ELF-1 (cell line): ENCODE data around the gene TMEM163.

Experiments used
- DNase-seq: peaks from one replicate; pipeline ENCODE4 v3.0.0-alpha.2; 2016; ENCODE audit warnings: low read depth, low spot score

The TMEM163 gene

GRCh38 chr2:134411279-134411827 is 307.4 kb downstream of the TMEM163 start:
- DNase-seq, result no peak

GRCh38 chr2:134410831-134411231 is 308.0 kb downstream of the TMEM163 start:
- DNase-seq, result no peak

GRCh38 chr2:134410006-134410405 is 308.8 kb downstream of the TMEM163 start:
- DNase-seq, result no peak

DNA sequence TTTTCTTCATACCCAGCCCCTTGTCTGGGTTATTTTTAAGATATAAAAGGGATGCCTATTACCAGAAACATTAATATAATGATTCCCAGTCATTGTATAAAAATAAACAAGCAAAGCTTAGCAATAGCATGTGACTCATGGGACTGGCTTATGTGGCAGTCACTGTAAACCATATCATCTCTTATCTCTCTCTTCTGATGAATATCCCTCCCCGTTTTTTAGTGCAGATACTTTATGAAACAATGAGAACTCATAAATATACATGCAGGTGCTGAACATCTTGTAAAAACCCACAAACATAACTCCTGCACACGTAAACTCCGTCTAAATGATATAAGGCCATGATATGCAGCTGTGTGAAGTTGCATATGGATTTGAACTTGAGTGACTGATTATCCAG is 310.0 kb downstream of the TMEM163 start:
- DNase-seq, result no peak

DNA sequence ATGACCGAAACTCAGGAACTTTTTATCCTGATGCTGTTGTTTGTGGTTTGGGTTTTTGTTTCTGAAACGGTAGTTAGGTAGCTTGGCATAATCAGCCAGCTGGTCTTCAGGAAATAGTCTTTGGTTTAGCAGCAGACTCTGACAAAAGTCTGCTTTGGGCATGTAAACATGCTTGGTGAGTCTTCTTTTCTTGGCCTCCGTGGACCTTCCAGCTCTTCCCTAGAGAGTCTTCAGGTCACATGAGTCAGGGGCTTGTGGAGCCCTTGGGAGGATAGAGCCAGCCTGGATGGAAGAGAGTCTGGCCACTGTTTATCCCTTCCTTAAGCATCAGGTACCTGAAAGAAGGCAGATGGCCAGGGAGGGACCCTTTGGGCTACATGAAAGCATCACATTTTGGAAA is 310.4 kb downstream of the TMEM163 start:
- no peak for DNase-seq

DNA sequence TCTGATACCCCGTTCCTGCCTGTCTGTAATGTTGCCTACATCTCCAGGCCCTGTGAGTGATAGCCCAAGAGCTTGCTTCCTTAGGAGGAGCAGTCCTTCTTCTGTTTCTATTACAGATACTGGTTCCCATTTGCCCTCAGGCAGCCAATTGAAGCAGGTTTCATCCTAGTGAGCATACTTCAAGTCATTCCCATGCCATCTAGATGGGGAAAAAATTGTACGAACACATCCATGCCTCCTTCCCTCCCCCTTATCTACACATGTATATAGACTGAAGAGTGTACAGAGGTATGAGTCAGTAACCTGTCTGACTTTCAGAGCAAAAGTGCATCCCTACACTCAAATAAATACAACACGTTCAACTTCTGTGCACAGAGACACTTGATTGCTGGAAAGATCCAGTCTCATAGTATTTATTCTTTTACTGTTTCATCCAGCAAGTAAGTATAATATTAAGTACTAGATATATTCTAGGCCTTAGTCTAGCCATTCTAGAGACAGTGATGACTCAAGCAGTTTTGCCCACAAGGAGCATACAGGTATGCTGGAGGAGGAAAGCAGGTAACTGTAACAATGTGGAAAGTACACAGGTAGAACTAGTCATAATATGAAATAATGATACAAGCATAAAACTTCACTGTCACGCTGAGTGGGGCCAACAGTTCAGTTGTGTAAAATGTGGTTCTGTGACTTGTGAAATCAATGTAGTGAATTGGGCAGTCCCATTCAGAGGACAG is 311.5 kb downstream of the TMEM163 start:
- DNase-seq, result no peak

- no peak for DNase-seq
These were observed 312.1 kb downstream of the TMEM163 start for GRCh38 chr2:134406736-134407135.

DNA sequence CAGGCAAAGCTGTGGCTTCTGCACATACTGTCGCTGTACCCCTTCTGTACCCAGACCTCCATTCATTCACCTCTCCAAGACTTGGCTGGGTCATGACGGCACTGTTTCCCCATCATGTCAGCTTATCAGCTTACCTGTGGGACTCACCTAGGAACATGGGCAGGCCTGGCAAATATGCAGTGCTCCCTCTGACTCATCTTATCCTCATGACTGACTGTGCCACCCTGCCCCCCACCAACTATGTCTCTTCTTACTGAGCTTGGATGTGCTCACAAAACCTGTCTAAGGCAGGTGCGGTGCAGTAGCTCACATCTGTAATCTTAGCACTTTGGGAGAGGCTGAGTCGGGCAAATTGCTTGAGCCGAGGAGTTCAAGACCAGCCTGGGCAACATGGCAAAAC is 312.5 kb downstream of the TMEM163 start:
- no peak for DNase-seq
